Measurements from ENCODE around the gene DGKG. TPM values are rescaled to one million over a fixed set of nuclear protein-coding genes. Genes with fewer than 3 reads are reported as not detected.

DGKG gene
- total and polyA plus RNA-seq, 2 donors (not counting 1 experiment from before 2014, with no cell fraction given), result 0.67 to 10.9 TPM

- 97% methylated on average over 9 of the region's 12 CpGs for WGBS (ENCODE audit: insufficient coverage)
- ChIA-PET CTCF (no interaction called here), POLR2A (no interaction called here)
- DNase-seq (no peak), ATAC-seq (ENCODE audit: low read depth) (no peak)
- H3K4me2 ChIP-seq (replicated peaks; ENCODE audit: low read depth, low read length, poor library complexity, severe bottlenecking), result no peak overlapping the region
- no peaks in the 10 kb centered on the region for H3K9me3 ChIP-seq (ENCODE audit: control extremely low read depth in 1 of 3, control insufficient read depth in 2 of 3, insufficient read depth in 1 of 3, low read length in 2 of 3)
- H2AFZ ChIP-seq (ENCODE audit: insufficient read depth, low read depth, low read length, poor library complexity, severe bottlenecking), result no peak overlapping the region
- H3K36me3 ChIP-seq (replicated peaks in 1 of 2; ENCODE audit: control extremely low read depth in 1 of 2, control insufficient read depth in 1 of 2, extremely low read depth in 1 of 2, insufficient read depth in 2 of 2, low read length in 1 of 2), result no peaks in the 10 kb centered on the region
- H3K27ac ChIP-seq (ENCODE audit: low read length in 2 of 2), result no peak overlapping the region
- no peaks in the 10 kb centered on the region for H4K20me1 ChIP-seq (ENCODE audit: control insufficient read depth, insufficient read depth, low read length, poor library complexity, severe bottlenecking)
- no peaks in the 10 kb centered on the region for H3K4me1 ChIP-seq (ENCODE audit: control insufficient read depth in 2 of 2, insufficient read depth in 2 of 2, low read length in 2 of 2)
- Mint-ChIP-seq H3K27ac (no peak overlapping the region), H3K27me3 (no peaks in the 10 kb centered on the region), H3K4me3 (no peak overlapping the region), H3K4me1 (no peaks in the 10 kb centered on the region), H3K9me3 (ENCODE audit: insufficient read depth) (no peaks in the 10 kb centered on the region)
- no peaks in the 10 kb centered on the region for H3K79me2 ChIP-seq (ENCODE audit: control insufficient read depth, insufficient read depth, low read length)
- H3K4me3 ChIP-seq (ENCODE audit: control extremely low read depth in 1 of 5, extremely low read depth in 1 of 5, insufficient read depth in 1 of 5, low read depth in 2 of 5, low read length in 4 of 5), result no peak overlapping the region
- no peak overlapping the region for H3K9ac ChIP-seq (ENCODE audit: low read length)
- TF ChIP-seq CTCF (IDR thresholded peaks at IDR 0.05), result no peak
- TF ChIP-seq EZH2 (IDR thresholded peaks at IDR 0.05; ENCODE audit: borderline replicate concordance, insufficient read depth, low read depth, low read length, poor library complexity, severe bottlenecking), result no peak
- H3K27me3 ChIP-seq (replicated peaks in 1 of 4; ENCODE audit: control extremely low read depth in 1 of 4, control insufficient read depth in 3 of 4, insufficient read depth in 4 of 4, low read length in 3 of 4), result no peaks in the 10 kb centered on the region
- intact Hi-C loops (cut with micrococcal nuclease), result no loop called here
These were observed 201.3 kb downstream of the DGKG start for GRCh38 chr3:186160691-186161243.

GRCh38 chr3:186154641-186155040, 207.4 kb downstream of the DGKG start:
- intact Hi-C loops (cut with micrococcal nuclease), result loop anchor here (5.0 kb wide), 1 partner anchor 38 kb away; no protein-coding TSS in a partner anchor
- H3K9me3 ChIP-seq (ENCODE audit: control extremely low read depth in 1 of 3, control insufficient read depth in 2 of 3, insufficient read depth in 1 of 3, low read length in 2 of 3), result no peaks in the 10 kb centered on the region
- H3K27ac Mint-ChIP-seq, result peak overlapping the region; percentile 56
- WGBS (ENCODE audit: insufficient coverage), result 100% methylated on average over 2 of the region's 2 CpGs
- no peaks in the 10 kb centered on the region for H3K27me3 Mint-ChIP-seq
- no peak overlapping the region for H3K9ac ChIP-seq (ENCODE audit: low read length)
- H4K20me1 ChIP-seq (ENCODE audit: control insufficient read depth, insufficient read depth, low read length, poor library complexity, severe bottlenecking), result no peaks in the 10 kb centered on the region
- H3K4me1 ChIP-seq (ENCODE audit: control insufficient read depth in 2 of 2, insufficient read depth in 2 of 2, low read length in 2 of 2), result peaks cover 28 to 40% of the 10 kb centered on the region in 2 donors
- H3K27me3 ChIP-seq (replicated peaks in 1 of 4; ENCODE audit: control extremely low read depth in 1 of 4, control insufficient read depth in 3 of 4, insufficient read depth in 4 of 4, low read length in 3 of 4), result no peaks in the 10 kb centered on the region
- no peak overlapping the region for H2AFZ ChIP-seq (ENCODE audit: insufficient read depth, low read depth, low read length, poor library complexity, severe bottlenecking)
- no peak overlapping the region for H3K4me3 ChIP-seq (ENCODE audit: control extremely low read depth in 1 of 5, extremely low read depth in 1 of 5, insufficient read depth in 1 of 5, low read depth in 2 of 5, low read length in 4 of 5)
- H3K4me2 ChIP-seq (replicated peaks; ENCODE audit: low read depth, low read length, poor library complexity, severe bottlenecking), result no peak overlapping the region
- no peak for ATAC-seq (ENCODE audit: low read depth)
- no peaks in the 10 kb centered on the region for H3K79me2 ChIP-seq (ENCODE audit: control insufficient read depth, insufficient read depth, low read length)
- ChIA-PET CTCF (no interaction called here), POLR2A (no interaction called here)
- H3K4me1 Mint-ChIP-seq, result peaks cover 35% of the 10 kb centered on the region
- H3K9me3 Mint-ChIP-seq (ENCODE audit: insufficient read depth), result no peaks in the 10 kb centered on the region
- DNase-seq, result no peak
- no peak overlapping the region for H3K4me3 Mint-ChIP-seq
- TF ChIP-seq CTCF (IDR thresholded peaks at IDR 0.05), result no peak
- no peak for TF ChIP-seq EZH2 (IDR thresholded peaks at IDR 0.05; ENCODE audit: borderline replicate concordance, insufficient read depth, low read depth, low read length, poor library complexity, severe bottlenecking)
- no peak overlapping the region for H3K27ac ChIP-seq (ENCODE audit: low read length in 2 of 2)
- no peaks in the 10 kb centered on the region for H3K36me3 ChIP-seq (replicated peaks in 1 of 2; ENCODE audit: control extremely low read depth in 1 of 2, control insufficient read depth in 1 of 2, extremely low read depth in 1 of 2, insufficient read depth in 2 of 2, low read length in 1 of 2)

Data from B cell (primary cell).